ENCODE data around the gene TTC7B. TPM values are rescaled to one million over a fixed set of nuclear protein-coding genes. Genes with fewer than 3 reads are reported as not detected.

The TTC7B gene
- total and polyA plus RNA-seq, 2 of the 13 experiments (the other 11 are each of a cell fraction or from before 2014, with no cell fraction given) = 1.3 to 3.2 TPM

GRCh38 chr14:90495357-90496276, 320.6 kb downstream of the TTC7B start (continued):
- TF ChIP-seq HMGXB3 (CRISPR knock-in tag; IDR thresholded peaks at IDR 0.05; ENCODE audit: borderline replicate concordance) (0 out of 2 replicates have a peak, but pooled peaks have one; percentile 65), NFIC (IDR thresholded peaks at IDR 0.05; ENCODE audit: low read length) (no peak), ZNF770 (CRISPR knock-in tag; IDR thresholded peaks at IDR 0.05) (no peak), ATM (IDR thresholded peaks at IDR 0.05; ENCODE audit: borderline replicate concordance) (no peak), KLF9 (CRISPR knock-in tag; IDR thresholded peaks at IDR 0.05; ENCODE audit: low read depth) (no peak), RORA (CRISPR knock-in tag; IDR thresholded peaks at IDR 0.05) (no peak), TBL1XR1 (IDR thresholded peaks at IDR 0.05; ENCODE audit: borderline replicate concordance, low read length, partially characterized antibody) (no peak), PBX2 (CRISPR knock-in tag; IDR thresholded peaks at IDR 0.05) (no peak), YEATS4 (CRISPR knock-in tag; IDR thresholded peaks at IDR 0.05; ENCODE audit: borderline replicate concordance) (no peak), MTF2 (CRISPR knock-in tag; IDR thresholded peaks at IDR 0.05; ENCODE audit: borderline replicate concordance) (no peak), ZNF609 (CRISPR knock-in tag; IDR thresholded peaks at IDR 0.05; ENCODE audit: borderline replicate concordance) (no peak), ATF3 (CRISPR knock-in tag; IDR thresholded peaks at IDR 0.05) (no peak), ZNF160 (CRISPR knock-in tag; IDR thresholded peaks at IDR 0.05) (no peak)
